Ascending aorta (tissue), 2 donors: ENCODE data around the gene NIM1K. TPM values are rescaled to one million over a fixed set of nuclear protein-coding genes. Genes with fewer than 3 reads are reported as not detected.

Experiments used
- DNase-seq, 2 donors: peaks; one replicate each; pipeline ENCODE4 v3.0.0-alpha.2; 2019; ENCODE audit warnings: low spot score in 2 of 2
- H3K27ac ChIP-seq, 2 donors: fragments of 200-600 bp; sonication (generic); one replicate each; pipeline ENCODE4 v1.5.1; 2016 to 2017; ENCODE audit warnings: mild to moderate bottlenecking in 1 of 2
- H3K27me3 ChIP-seq: fragments of 200-600 bp; sonication (generic); one replicate; pipeline ENCODE4 v1.5.1; 2017
- H3K36me3 ChIP-seq, 2 donors: fragments of 200-600 bp; sonication (generic); one replicate each; pipeline ENCODE4 v1.5.1; 2016
- H3K4me1 ChIP-seq, 2 donors: fragments of 200-600 bp; sonication (generic); one replicate each; pipeline ENCODE4 v1.5.1; 2016 to 2017; ENCODE audit warnings: mild to moderate bottlenecking in 1 of 2
- H3K4me3 ChIP-seq, 2 donors: fragments of 200-600 bp; sonication (generic); one replicate each; pipeline ENCODE4 v1.5.1; 2016 to 2017; ENCODE audit warnings: mild to moderate bottlenecking in 1 of 2
- H3K9me3 ChIP-seq, 2 donors: fragments of 200-600 bp; sonication (generic); one replicate each; pipeline ENCODE4 v1.5.1; 2016
- CTCF ChIP-seq, 3 experiments: fragments of 200-600 bp in 2 of 3; fragments of 450-650 bp in 1 of 3; sonication (generic) in 2 of 3; IDR thresholded peaks; one replicate each; pipeline ENCODE4 v1.5.1; 2016 to 2019; ENCODE audit warnings: antibody characterized with exemption in 3 of 3, mild to moderate bottlenecking in 1 of 3, moderate library complexity in 1 of 3
- intact Hi-C: fragments of 100-400 bp; cut with DNase I; formaldehyde crosslinking; loops from one replicate; pipeline ENCODE4 v1.15.1; 2023
- total RNA-seq: library from RNA; depleted of rRNA; stranded (reverse); fragments of >200 nt; gene quantifications from one replicate; pipeline ENCODE4 v1.1.0, GENCODE V29; 2016

The NIM1K gene
- total RNA-seq, 1 donor from 2014 or later, result not detected

- no peak for TF ChIP-seq CTCF (IDR thresholded peaks at IDR 0.05)
- peak within 1 kb of the TSS; percentile 92 to 93 for H3K27ac ChIP-seq
- intact Hi-C loops, result loop anchor here (1.0 to 10.0 kb wide), 10 partner anchors 84 to 1496 kb away; partner anchors contain the start of genes C5orf34, MRPS30, NIM1K and RIMOC1
- no peaks in the 10 kb centered on the region for H3K36me3 ChIP-seq
- H3K27me3 ChIP-seq, result no peaks in the 10 kb centered on the region
- no peaks in the 10 kb centered on the region for H3K9me3 ChIP-seq
- DNase-seq, result peak; percentile 99 to 100
- peak within 1 kb of the TSS; percentile 85 to 94 for H3K4me3 ChIP-seq
- H3K4me1 ChIP-seq, result peaks cover 0 to 8% of the 10 kb centered on the region in 2 donors
Measured at GRCh38 chr5:43313035-43313853, 121.2 kb downstream of the NIM1K start, which contains the start of gene HMGCS1. TSS of gene HMGCS1 (minus strand) at chr5:43313412. CDS start at chr5:43298965, 14,447 bp downstream.

GRCh38 chr5:43313854-43314457 lies 121.9 kb downstream of the NIM1K start:
- TF ChIP-seq CTCF (IDR thresholded peaks at IDR 0.05), result no peak
- Histone ChIP-seq H3K36me3 (no peaks in the 10 kb centered on the region), H3K4me3 (peak overlapping the region; percentile 42 to 85), H3K27ac (peak overlapping the region; percentile 69 to 78), H3K9me3 (no peaks in the 10 kb centered on the region), H3K4me1 (peaks cover 0 to 6% of the 10 kb centered on the region in 2 donors), H3K27me3 (no peaks in the 10 kb centered on the region)
- intact Hi-C loops, result loop anchor here (1.0 to 10.0 kb wide), 10 partner anchors 83 to 1495 kb away; partner anchors contain the start of genes C5orf34, MRPS30, NIM1K and RIMOC1
- DNase-seq, result no peak

- Histone ChIP-seq H3K4me3 (no peak overlapping the region), H3K36me3 (no peaks in the 10 kb centered on the region), H3K9me3 (no peaks in the 10 kb centered on the region), H3K4me1 (peaks cover 0 to 6% of the 10 kb centered on the region in 2 donors), H3K27me3 (no peaks in the 10 kb centered on the region), H3K27ac (no peak overlapping the region)
- TF ChIP-seq CTCF (IDR thresholded peaks at IDR 0.05), result no peak
- intact Hi-C loops, result loop anchor here (5.0 to 10.0 kb wide), 2 partner anchors 83 to 1410 kb away; partner anchors contain the start of gene RIMOC1
- no peak for DNase-seq
Measured at GRCh38 chr5:43314724-43315123, 122.7 kb downstream of the NIM1K start.

GRCh38 chr5:43315263-43315662 lies 123.2 kb downstream of the NIM1K start:
- Histone ChIP-seq H3K36me3 (no peaks in the 10 kb centered on the region), H3K27me3 (no peaks in the 10 kb centered on the region), H3K4me3 (no peak overlapping the region), H3K27ac (no peak overlapping the region), H3K4me1 (peaks cover 0 to 6% of the 10 kb centered on the region in 2 donors), H3K9me3 (no peaks in the 10 kb centered on the region)
- TF ChIP-seq CTCF (IDR thresholded peaks at IDR 0.05), result no peak
- intact Hi-C loops, result loop anchor here (10.0 kb wide), 1 partner anchor 1410 kb away; the partner anchor contains the start of gene RIMOC1
- DNase-seq, result no peak

GRCh38 chr5:43315682-43316081 lies 123.7 kb downstream of the NIM1K start:
- Histone ChIP-seq H3K4me1 (peaks cover 0 to 6% of the 10 kb centered on the region in 2 donors), H3K36me3 (no peaks in the 10 kb centered on the region), H3K4me3 (no peak overlapping the region), H3K27me3 (no peaks in the 10 kb centered on the region), H3K27ac (no peak overlapping the region), H3K9me3 (no peaks in the 10 kb centered on the region)
- no peak for DNase-seq
- intact Hi-C loops, result loop anchor here (10.0 kb wide), 1 partner anchor 1411 kb away; the partner anchor contains the start of gene RIMOC1
- TF ChIP-seq CTCF (IDR thresholded peaks at IDR 0.05), result no peak
